ENCODE measurements around the gene GUCA2B.

Gene GUCA2B

GRCh38 chr1:42192106-42192505 is 38.9 kb downstream of the GUCA2B start:
- no peak for DNase-seq

- no peak for DNase-seq
Measured at GRCh38 chr1:42195841-42196240, 42.6 kb downstream of the GUCA2B start.

GRCh38 chr1:42198251-42198650 is 45.0 kb downstream of the GUCA2B start:
- no peak for DNase-seq

GRCh38 chr1:42201986-42202385 is 48.8 kb downstream of the GUCA2B start:
- no peak for DNase-seq

Data from KG1 (cell line).